Stomach (tissue), 9 donors: Measurements from ENCODE around the gene TSHZ2. TPM values are rescaled to one million over a fixed set of nuclear protein-coding genes. Genes with fewer than 3 reads are reported as not detected.

Source experiments
- DNase-seq, 2 donors: peaks; one replicate each; pipeline versions ENCODE4 v3.0.0 to v3.0.0-alpha.2; 2013 to 2019
- H3K27ac ChIP-seq, 5 donors: fragments of 200-600 bp in 4 of 5; sonication (generic) in 4 of 5; one replicate each; pipeline ENCODE4 v1.5.1; 2013 to 2019; ENCODE audit warnings: mild to moderate bottlenecking in 1 of 5, moderate library complexity in 1 of 5
- H3K27me3 ChIP-seq, 3 donors: fragments of 200-600 bp; sonication (generic); one replicate each; pipeline ENCODE4 v1.5.1; 2017 to 2019; ENCODE audit warnings: mixed run types in 1 of 3
- H3K36me3 ChIP-seq, 4 donors: fragments of 200-600 bp; sonication (generic); 1 replicate in 3 of 4; 2 replicates in 1 of 4; pipeline ENCODE4 v1.5.1; 2016 to 2019
- H3K4me1 ChIP-seq, 4 donors: fragments of 200-600 bp; sonication (generic); one replicate each; pipeline ENCODE4 v1.5.1; 2016 to 2019
- H3K4me3 ChIP-seq, 4 donors: fragments of 200-600 bp; sonication (generic) in 3 of 4; one replicate each; pipeline ENCODE4 v1.5.1; 2016 to 2019; ENCODE audit warnings: mild to moderate bottlenecking in 1 of 4
- H3K9me3 ChIP-seq, 4 donors: fragments of 200-600 bp; sonication (generic); one replicate each; pipeline ENCODE4 v1.5.1; 2016 to 2019
- EP300 ChIP-seq: sonication (generic); formaldehyde crosslinking; IDR thresholded peaks from one replicate; pipeline ENCODE4 v1.6.1; 2017; ENCODE audit warnings: antibody characterized with exemption
- POLR2A ChIP-seq, 4 donors: fragments of 450-650 bp; IDR thresholded peaks; one replicate each; pipeline ENCODE4 v1.6.1; 2016; ENCODE audit warnings: antibody characterized with exemption in 4 of 4, control low read depth in 2 of 4, mild to moderate bottlenecking in 1 of 4, moderate library complexity in 1 of 4
- POLR2AphosphoS5 ChIP-seq, 3 donors: sonication (generic); formaldehyde crosslinking; IDR thresholded peaks; one replicate each; pipeline ENCODE4 v1.6.1; 2016; ENCODE audit warnings: antibody characterized with exemption in 3 of 3
- WGBS, 5 donors: extraction: QIAGEN DNeasy Blood & Tissue Kit in 3 of 5; methylation state at CpG; one replicate each; pipeline versions ENCODE4 v1.1.5 to v1.1.7; 2013 to 2018; 5-methylcytosine and 5-hydroxymethylcytosine counted together
- intact Hi-C: fragments of 100-400 bp; cut with DNase I; formaldehyde crosslinking; loops from one replicate; pipeline ENCODE4 v1.15.1; 2023; ENCODE audit warnings: low total_unique reads
- polyA plus RNA-seq, 3 donors: library from polyadenylated mRNA; stranded (reverse); fragments of 200-250 nt; gene quantifications; one replicate each; pipeline ENCODE4 v1.2.3, GENCODE V29; 2013
- total RNA-seq, 5 donors: library from RNA; depleted of rRNA; stranded (reverse); fragments of >200 nt; gene quantifications; one replicate each; pipeline versions ENCODE4 v1.1.0 to v1.2.3, GENCODE V29; 2014 to 2016
- TF ChIP-seq, protein P1 (sequence below), 7 experiments: fragments of 450-650 bp in 4 of 7; fragments of 200-600 bp in 3 of 7; sonication (generic) in 3 of 7; IDR thresholded peaks; one replicate each; pipeline ENCODE4 v1.5.1; 2016 to 2019; ENCODE audit warnings: antibody characterized with exemption in 7 of 7, control low read depth in 2 of 7, mild to moderate bottlenecking in 1 of 7
- donor health status: healthy with polysubstance abuse.
- donor health status: Bipolar disorder and iron deficiency.
- donor health status: healthy.

The TSHZ2 gene
- total and polyA plus RNA-seq, 8 donors, result 2.9 to 20.5 (median 5.8) TPM

- Histone ChIP-seq H3K9me3 (no peaks in the 10 kb centered on the region), H3K36me3 (no peaks in the 10 kb centered on the region), H3K27ac (no peak overlapping the region), H3K4me1 (no peaks in the 10 kb centered on the region), H3K4me3 (no peak overlapping the region), H3K27me3 (no peaks in the 10 kb centered on the region)
- TF ChIP-seq POLR2AphosphoS5 (IDR thresholded peaks at IDR 0.05) (no peak), POLR2A (IDR thresholded peaks at IDR 0.05) (no peak)
- intact Hi-C loops, result no loop called here
- 81 to 91% (median 87%) methylated on average over 2 of the region's 2 CpGs for WGBS, 5 donors
- DNase-seq, result no peak
These were observed 315.3 kb downstream of the TSHZ2 start for GRCh38 chr20:53287357-53288042.

DNA sequence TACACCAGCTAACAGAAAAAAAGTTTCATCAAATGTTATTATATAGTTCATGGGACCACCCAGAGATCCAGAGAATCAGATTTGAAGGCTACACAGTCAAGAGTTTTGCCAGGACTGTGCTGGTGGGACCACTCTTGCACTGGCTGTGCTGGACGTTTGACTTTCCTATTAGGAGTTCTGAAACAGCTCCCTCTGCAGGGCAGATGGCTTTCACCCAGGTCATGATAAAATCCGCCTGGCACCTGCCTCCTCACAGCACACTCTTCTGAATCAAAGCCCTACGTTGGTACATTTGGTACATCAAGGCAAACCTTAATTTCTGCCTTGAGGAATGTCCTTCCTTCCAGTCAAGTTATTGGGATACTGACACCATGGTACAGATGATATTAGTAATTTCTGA, 319.4 kb downstream of the TSHZ2 start:
- H3K4me3 ChIP-seq, result no peak overlapping the region
- no peak overlapping the region for H3K27ac ChIP-seq
- intact Hi-C loops, result no loop called here
- no peaks in the 10 kb centered on the region for H3K27me3 ChIP-seq
- H3K36me3 ChIP-seq, result no peaks in the 10 kb centered on the region
- 71 to 93% (median 86%) methylated on average over 3 of the region's 3 CpGs for WGBS, 5 donors
- no peaks in the 10 kb centered on the region for H3K9me3 ChIP-seq
- no peak for TF ChIP-seq POLR2A (IDR thresholded peaks at IDR 0.05)
- no peak for TF ChIP-seq EP300
- TF ChIP-seq, protein P1, sequence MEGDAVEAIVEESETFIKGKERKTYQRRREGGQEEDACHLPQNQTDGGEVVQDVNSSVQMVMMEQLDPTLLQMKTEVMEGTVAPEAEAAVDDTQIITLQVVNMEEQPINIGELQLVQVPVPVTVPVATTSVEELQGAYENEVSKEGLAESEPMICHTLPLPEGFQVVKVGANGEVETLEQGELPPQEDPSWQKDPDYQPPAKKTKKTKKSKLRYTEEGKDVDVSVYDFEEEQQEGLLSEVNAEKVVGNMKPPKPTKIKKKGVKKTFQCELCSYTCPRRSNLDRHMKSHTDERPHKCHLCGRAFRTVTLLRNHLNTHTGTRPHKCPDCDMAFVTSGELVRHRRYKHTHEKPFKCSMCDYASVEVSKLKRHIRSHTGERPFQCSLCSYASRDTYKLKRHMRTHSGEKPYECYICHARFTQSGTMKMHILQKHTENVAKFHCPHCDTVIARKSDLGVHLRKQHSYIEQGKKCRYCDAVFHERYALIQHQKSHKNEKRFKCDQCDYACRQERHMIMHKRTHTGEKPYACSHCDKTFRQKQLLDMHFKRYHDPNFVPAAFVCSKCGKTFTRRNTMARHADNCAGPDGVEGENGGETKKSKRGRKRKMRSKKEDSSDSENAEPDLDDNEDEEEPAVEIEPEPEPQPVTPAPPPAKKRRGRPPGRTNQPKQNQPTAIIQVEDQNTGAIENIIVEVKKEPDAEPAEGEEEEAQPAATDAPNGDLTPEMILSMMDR (IDR thresholded peaks at IDR 0.05), result no peak
- TF ChIP-seq POLR2AphosphoS5 (IDR thresholded peaks at IDR 0.05), result no peak
- no peaks in the 10 kb centered on the region for H3K4me1 ChIP-seq
- no peak for DNase-seq

DNA sequence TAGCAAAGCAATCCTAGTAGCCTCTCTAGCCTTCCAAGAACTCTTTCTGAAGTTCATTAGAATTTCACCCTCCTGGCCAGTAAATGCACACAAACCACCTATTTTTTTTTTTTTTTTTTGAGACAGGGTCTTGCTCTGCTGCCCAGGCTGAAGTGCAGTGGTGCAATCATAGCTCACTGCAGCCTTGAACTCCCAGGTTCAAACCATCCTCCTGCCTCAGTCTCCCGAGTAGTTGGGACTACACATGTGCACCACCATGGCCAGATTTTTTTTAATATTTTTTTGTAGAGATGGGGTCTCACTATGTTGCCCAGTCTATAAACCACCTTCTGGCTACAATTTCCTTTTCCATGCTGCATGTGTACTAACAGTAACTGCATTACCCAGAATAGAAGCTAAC, 320.2 kb downstream of the TSHZ2 start:
- Histone ChIP-seq H3K27ac (no peak overlapping the region), H3K9me3 (no peaks in the 10 kb centered on the region), H3K36me3 (no peaks in the 10 kb centered on the region), H3K4me1 (no peaks in the 10 kb centered on the region), H3K4me3 (no peak overlapping the region), H3K27me3 (no peaks in the 10 kb centered on the region)
- intact Hi-C loops, result no loop called here
- TF ChIP-seq POLR2A (IDR thresholded peaks at IDR 0.05), result no peak
- no peak for TF ChIP-seq POLR2AphosphoS5 (IDR thresholded peaks at IDR 0.05)
- TF ChIP-seq, protein P1 (IDR thresholded peaks at IDR 0.05), result no peak
- no peak for TF ChIP-seq EP300
- no peak for DNase-seq
- WGBS, 5 donors, result 90 to 100% (median 96%) methylated on average over 1 of the region's 1 CpG

DNA sequence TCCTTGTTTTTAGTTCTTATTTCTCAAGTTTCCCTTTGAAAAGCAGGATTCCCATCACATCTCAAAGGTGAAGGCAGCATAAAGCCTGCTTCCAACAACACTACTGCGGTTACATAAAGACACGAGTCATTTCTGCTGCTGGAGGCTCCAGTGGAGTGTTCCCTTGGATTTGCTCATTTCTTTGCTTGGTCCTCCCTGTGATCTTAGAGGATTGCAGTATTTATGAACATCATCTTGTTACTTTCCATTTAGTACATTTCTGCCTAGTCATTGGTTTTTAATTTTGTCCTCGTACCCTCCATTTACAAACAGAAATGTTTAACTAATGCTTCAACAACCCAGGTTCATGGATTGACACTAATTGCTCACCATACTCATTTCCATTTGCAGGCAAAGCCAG, 322.6 kb downstream of the TSHZ2 start:
- whole genome bisulfite sequencing, 5 donors, result 60 to 81% (median 68%) methylated on average over 3 of the region's 3 CpGs
- H3K36me3 ChIP-seq, result no peaks in the 10 kb centered on the region
- no peak overlapping the region for H3K27ac ChIP-seq
- H3K9me3 ChIP-seq, result no peaks in the 10 kb centered on the region
- intact Hi-C loops, result no loop called here
- no peak overlapping the region for H3K4me3 ChIP-seq
- H3K27me3 ChIP-seq, result no peaks in the 10 kb centered on the region
- peaks cover 0 to 5% (median 0%) of the 10 kb centered on the region in 4 donors for H3K4me1 ChIP-seq
- DNase-seq, result no peak
- TF ChIP-seq POLR2AphosphoS5 (IDR thresholded peaks at IDR 0.05) (no peak), POLR2A (IDR thresholded peaks at IDR 0.05) (no peak), EP300 (no peak)
- TF ChIP-seq, protein P1 (IDR thresholded peaks at IDR 0.05), result no peak

DNA sequence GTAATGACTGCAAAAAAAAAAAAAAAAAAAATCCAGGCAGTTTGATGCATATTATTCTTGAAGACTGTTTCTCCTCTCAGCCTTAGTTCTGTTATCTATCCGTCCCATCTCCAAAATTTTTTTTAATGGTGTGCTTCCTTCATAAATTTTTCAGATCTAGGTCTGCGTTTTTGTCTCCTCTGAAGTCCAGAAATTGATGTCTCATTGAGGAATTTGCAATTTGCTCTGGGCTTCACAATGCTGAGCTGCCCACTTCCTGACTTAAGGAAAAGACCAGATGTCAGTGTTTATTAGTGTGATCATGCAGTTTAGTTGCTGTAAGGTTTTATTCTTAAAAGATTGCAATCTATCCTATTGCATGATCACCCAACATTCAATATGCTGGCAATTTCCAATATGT, 323.9 kb downstream of the TSHZ2 start:
- Histone ChIP-seq H3K27me3 (no peaks in the 10 kb centered on the region), H3K9me3 (no peaks in the 10 kb centered on the region), H3K27ac (no peak overlapping the region), H3K4me3 (no peak overlapping the region), H3K36me3 (no peaks in the 10 kb centered on the region), H3K4me1 (peaks cover 0 to 13% (median 4%) of the 10 kb centered on the region in 4 donors)
- intact Hi-C loops, result no loop called here
- TF ChIP-seq POLR2AphosphoS5 (IDR thresholded peaks at IDR 0.05) (no peak), POLR2A (IDR thresholded peaks at IDR 0.05) (no peak), EP300 (no peak)
- TF ChIP-seq, protein P1 (IDR thresholded peaks at IDR 0.05), result no peak
- DNase-seq, result no peak
- WGBS, 5 donors, result 50 to 74% (median 74%) methylated on average over 2 of the region's 2 CpGs
